T-helper 1 cell (primary cell): ENCODE results near the gene IFFO2.
A peak's percentile ranks its signal among the peaks of the same experiment; 100 is the strongest.

Experiments
- DNase-seq, 5 donors: peaks; one replicate each; pipeline ENCODE4 v3.0.0-alpha.2; 2012 to 2020

The IFFO2 gene

GRCh38 chr1:18934205-18935000 is 22.1 kb downstream of the IFFO2 start:
- peak in 1 of 5 donors; percentile 41 for DNase-seq

- DNase-seq, result no peak
Measured at GRCh38 chr1:18932879-18933278, 23.6 kb downstream of the IFFO2 start.

- DNase-seq, result no peak
Measured at GRCh38 chr1:18932387-18932786, 24.1 kb downstream of the IFFO2 start.

- DNase-seq, result no peak
Measured at GRCh38 chr1:18931730-18932129, 24.7 kb downstream of the IFFO2 start.

- no peak for DNase-seq
Measured at GRCh38 chr1:18929686-18930085, 26.8 kb downstream of the IFFO2 start.

- DNase-seq, result no peak
Measured at GRCh38 chr1:18928985-18929384, 27.5 kb downstream of the IFFO2 start.

- DNase-seq, result no peak
Measured at GRCh38 chr1:18928406-18928805, 28.1 kb downstream of the IFFO2 start.

- DNase-seq, result peak in 2 of 5 donors; percentile 20 to 70
Measured at GRCh38 chr1:18927654-18928272, 28.7 kb downstream of the IFFO2 start.

GRCh38 chr1:18927082-18927653 is 29.3 kb downstream of the IFFO2 start:
- peak in 4 of 5 donors; percentile 18 to 61 (median 30) for DNase-seq

- peak; percentile 53 to 94 (median 69) for DNase-seq
Measured at GRCh38 chr1:18926315-18927081, 30.0 kb downstream of the IFFO2 start.

GRCh38 chr1:18925279-18925678 is 31.2 kb downstream of the IFFO2 start:
- no peak for DNase-seq

GRCh38 chr1:18924221-18924691 is 32.2 kb downstream of the IFFO2 start:
- peak in 1 of 5 donors; percentile 24 for DNase-seq

- DNase-seq, result peak in 1 of 5 donors; percentile 23
Measured at GRCh38 chr1:18923756-18924211, 32.7 kb downstream of the IFFO2 start.

- DNase-seq, result no peak
Measured at GRCh38 chr1:18922848-18923755, 33.4 kb downstream of the IFFO2 start.

- DNase-seq, result no peak
Measured at GRCh38 chr1:18922319-18922726, 34.2 kb downstream of the IFFO2 start.

- no peak for DNase-seq
Measured at GRCh38 chr1:18921516-18922251, 34.8 kb downstream of the IFFO2 start.

- no peak for DNase-seq
Measured at GRCh38 chr1:18920931-18921330, 35.5 kb downstream of the IFFO2 start.

- DNase-seq, result no peak
Measured at GRCh38 chr1:18919956-18920355, 36.5 kb downstream of the IFFO2 start.

- no peak for DNase-seq
Measured at GRCh38 chr1:18919197-18919905, 37.1 kb downstream of the IFFO2 start.

GRCh38 chr1:18918417-18918816 is 38.1 kb downstream of the IFFO2 start:
- DNase-seq, result no peak
